HG02981 (cell line): Measurements from ENCODE around the gene ZNF276.
"Not testable (repeated sequence)": the region's sequence is repeated elsewhere in the genome, so short reads cannot be mapped to it uniquely, and the experiment has no call there.

ENCODE experiments used
- ATAC-seq: cut with Tn5 transposase; IDR thresholded peaks from one replicate; pipeline ENCODE4 v1.9.1; 2021; ENCODE audit warnings: mild to moderate bottlenecking, moderate library complexity; ENCODE audit not compliant: unreplicated experiment

The ZNF276 gene

DNA sequence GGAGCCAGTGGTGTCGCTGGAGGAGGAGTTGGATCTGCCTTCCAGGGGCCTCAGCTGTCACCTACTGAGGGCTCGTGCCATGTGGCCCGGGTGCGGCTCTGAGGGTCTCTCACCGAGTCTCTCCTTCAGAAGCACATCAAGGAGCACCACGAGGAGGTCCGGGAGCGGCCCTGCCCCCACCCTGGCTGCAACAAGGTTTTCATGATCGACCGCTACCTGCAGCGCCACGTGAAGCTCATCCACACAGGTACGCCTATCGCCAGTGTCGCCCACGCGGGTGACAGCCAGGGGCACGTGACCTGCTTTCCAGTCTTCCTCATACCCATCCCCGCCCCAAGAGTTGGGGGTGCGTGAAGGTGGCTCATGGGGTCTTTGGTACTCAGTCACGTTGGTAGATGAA, 12.5 kb downstream of the ZNF276 start:
- no peak for ATAC-seq

- ATAC-seq: no peak
These were observed 15.2 kb downstream of the ZNF276 start for GRCh38 chr16:89736554-89736953.

- no peak for ATAC-seq
These were observed 16.2 kb downstream of the ZNF276 start for GRCh38 chr16:89737341-89738071.

GRCh38 chr16:89738072-89738377, 16.7 kb downstream of the ZNF276 start:
- ATAC-seq: no peak

- ATAC-seq: no peak
These were observed 17.4 kb downstream of the ZNF276 start for GRCh38 chr16:89738538-89739317.

DNA sequence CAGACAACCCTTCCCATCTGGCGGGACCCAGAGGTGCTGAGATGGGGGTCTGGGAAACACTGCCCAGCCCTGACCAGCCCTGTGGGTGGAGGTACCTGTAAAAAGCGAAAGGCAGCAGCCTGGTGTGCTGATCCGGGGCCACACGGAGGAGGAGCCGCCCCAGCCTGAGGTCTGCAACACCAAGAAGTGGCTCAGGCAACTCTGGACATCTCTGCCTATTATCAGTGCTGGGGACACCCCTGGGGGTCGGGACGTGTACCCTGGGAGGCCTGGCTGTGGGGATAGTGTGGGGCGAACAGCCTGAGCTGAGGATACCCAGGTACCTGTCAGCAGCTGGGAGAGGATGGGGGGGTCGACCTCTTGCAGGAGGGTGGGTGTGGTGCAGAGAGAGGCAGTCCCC, 18.0 kb downstream of the ZNF276 start:
- no peak for ATAC-seq

- no peak for ATAC-seq
These were observed 20.1 kb downstream of the ZNF276 start for GRCh38 chr16:89741342-89742014.

DNA sequence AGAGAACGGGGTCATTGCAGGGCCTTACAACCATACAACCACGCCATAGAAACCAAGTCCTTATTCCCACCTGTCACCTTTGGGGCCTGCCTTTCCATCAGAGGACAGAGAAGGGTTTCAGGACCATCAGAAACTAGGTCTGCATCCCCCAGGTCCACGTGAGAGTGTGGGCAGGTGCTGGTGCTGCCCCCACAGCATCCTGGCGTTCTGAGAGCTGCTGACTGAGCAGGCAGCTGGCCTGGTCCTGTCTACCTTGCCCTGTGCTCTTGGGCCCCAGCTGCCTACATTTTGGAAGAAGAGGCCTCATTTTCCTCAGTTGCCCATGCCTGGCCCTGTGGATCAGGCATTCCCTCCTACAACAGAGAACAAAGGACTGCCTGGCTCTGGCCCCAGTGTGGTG, 21.6 kb downstream of the ZNF276 start:
- ATAC-seq: no peak

DNA sequence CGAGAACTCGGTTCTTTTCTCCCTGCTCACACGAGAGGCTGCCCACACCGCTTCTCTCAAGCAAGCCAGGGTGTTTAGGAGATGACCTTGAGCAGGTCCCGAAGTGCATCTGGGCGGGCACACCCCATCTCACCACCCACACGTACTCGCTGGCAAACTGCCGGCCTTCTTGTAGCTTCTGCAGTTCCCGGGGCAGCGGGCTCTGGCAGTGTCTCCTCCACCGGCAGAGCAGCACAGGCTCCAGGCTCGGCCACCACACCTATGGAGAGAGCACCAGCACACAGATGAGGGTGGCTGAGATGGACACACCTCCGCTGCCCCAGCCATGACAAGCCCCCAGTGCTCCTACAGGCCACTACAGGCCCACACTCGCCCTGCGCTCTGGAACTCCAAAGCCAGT, 23.5 kb downstream of the ZNF276 start:
- ATAC-seq: no peak

DNA sequence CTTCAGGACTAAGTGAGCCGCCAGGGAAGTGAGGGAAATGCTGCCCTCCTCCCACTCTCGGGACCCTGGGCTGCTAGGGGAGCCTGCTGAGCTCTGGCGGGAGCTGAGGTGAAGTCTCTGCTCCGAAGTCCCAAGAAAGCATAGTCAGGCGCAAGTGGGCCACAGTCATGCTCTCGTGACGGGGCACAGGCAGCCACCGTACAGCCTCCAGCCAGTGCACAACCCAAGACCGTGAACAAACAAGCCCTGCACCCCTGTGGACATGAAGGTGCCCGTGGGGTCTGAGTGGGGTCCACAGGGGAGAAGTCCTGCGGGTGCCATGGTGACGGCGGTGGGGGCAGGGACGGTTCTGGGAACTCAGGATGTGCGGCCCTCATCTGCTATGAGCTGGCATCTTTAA, 24.7 kb downstream of the ZNF276 start:
- no peak for ATAC-seq

DNA sequence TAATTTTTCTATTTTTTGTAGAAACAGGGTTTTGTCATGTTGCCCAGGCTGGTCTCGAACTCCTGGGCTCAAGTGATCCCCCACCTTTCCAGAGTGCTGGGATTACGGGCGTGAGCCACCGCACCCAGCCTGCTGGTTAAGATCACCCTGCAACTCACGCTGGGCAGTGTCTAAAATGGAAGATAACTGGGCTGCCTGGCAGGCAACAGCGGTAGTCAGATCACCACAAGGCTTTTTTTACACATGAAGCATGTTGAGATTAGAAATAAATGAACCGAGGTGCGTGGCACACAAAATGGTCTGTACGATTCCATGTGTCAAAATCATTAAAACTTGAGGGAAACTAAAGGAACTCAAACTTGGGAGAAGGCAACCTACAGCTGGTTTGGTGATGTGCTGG, 26.7 kb downstream of the ZNF276 start:
- no peak for ATAC-seq

DNA sequence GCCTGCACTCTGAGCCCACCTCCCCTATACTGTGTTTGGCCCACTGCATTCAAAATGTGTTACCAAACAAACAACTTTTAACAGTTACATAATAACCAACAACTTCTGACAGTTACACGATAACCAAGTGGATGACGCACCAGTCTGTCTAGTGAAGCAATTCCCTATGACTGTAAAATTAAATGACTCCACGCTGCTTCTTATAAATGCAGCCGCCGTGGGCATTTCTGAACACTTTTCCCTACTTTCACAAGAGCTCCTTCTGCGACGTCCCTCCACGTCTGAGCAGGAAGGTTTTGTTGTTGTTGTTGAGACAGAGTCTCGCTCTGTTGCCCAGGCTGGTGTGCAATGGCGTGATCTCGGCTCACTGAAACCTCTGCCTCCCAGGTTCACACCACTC, 27.6 kb downstream of the ZNF276 start:
- no peak for ATAC-seq

DNA sequence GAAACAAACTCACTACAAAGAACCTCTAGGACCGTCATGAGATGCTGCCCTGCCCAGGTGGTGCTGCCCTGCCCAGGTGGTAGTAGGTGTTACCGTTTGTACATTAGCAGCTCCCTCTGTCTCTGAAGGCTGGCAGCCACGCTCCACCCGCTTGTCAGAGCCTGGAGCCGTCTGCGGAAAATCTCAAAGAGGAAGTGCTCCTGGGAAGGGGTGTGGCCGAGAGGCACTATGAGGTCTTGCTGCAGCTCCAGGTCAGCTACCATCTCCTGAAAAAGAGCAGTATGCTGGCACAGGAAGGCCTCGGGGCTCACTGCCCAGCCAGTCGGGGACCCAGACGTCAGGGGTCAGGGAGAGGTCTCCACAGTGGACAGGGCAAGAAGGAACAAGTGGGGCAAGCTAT, 28.3 kb downstream of the ZNF276 start:
- ATAC-seq: no peak

GRCh38 chr16:89759746-89760340, 38.5 kb downstream of the ZNF276 start:
- no peak for ATAC-seq

- no peak for ATAC-seq
These were observed 40.1 kb downstream of the ZNF276 start for GRCh38 chr16:89761304-89761922.

GRCh38 chr16:89764711-89765201, 43.4 kb downstream of the ZNF276 start:
- peak; percentile 87 for ATAC-seq

DNA sequence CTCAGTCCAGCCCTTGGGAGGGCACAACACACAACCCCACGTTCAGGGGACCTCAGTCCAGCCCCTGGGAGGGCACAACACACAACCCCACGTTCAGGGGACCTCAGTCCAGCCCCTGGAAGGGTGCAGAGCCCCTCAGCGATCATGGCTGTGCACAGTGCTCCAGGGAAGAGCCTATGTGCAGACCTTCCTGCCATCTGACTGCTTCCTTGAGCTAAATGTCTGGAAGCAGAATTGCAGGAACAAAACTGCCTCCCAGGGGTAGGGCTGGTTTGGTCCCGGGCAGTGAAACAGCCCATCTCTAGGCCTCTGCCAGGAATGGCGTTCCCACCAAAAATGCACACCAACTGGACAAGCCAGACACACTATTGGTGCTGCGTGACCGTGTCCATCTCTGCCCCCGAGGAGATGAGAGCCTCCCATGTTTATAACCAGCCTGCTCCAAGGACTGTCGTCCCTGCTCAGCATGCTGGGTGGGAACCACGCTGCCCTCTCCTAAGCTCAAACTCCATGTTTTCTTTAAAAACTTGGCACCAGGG, 44.0 kb downstream of the ZNF276 start:
- no peak for ATAC-seq

- ATAC-seq: no peak
These were observed 49.0 kb downstream of the ZNF276 start for GRCh38 chr16:89770367-89770766.

GRCh38 chr16:89775223-89775622, 53.9 kb downstream of the ZNF276 start:
- no peak for ATAC-seq

DNA sequence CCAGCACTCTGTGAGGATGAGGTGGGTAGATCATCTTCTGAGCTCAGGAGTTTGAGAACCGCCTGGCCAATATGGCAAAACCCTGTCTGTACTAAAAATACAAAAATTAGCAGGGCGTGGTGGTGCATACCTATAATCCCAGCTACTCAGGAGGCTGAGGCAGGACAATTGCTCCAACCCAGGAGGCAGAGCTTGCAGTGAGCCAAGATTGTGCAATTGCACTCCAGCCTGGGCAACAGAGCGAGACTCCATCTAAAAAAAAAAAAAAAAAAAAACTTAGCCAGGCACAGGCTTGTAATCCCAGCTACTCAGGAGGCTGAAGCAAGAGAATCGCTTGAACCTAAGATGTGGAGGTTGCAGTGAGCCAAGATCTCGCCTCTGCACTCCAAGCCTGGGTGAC, 56.9 kb downstream of the ZNF276 start:
- ATAC-seq: not testable (repeated sequence)
